Measurements from ENCODE around the gene DTNBP1.

DTNBP1 gene

GRCh38 chr6:15513801-15514711 is 148.8 kb downstream of the DTNBP1 start:
- no peak for DNase-seq (ENCODE audit: low read depth)

GRCh38 chr6:15513131-15513771 is 149.6 kb downstream of the DTNBP1 start:
- no peak for DNase-seq (ENCODE audit: low read depth)

GRCh38 chr6:15512721-15513120 is 150.1 kb downstream of the DTNBP1 start:
- no peak for DNase-seq (ENCODE audit: low read depth)

- DNase-seq (ENCODE audit: low read depth) = no peak
Observed at GRCh38 chr6:15512126-15512525, 150.7 kb downstream of the DTNBP1 start.

GRCh38 chr6:15511248-15512125 is 151.3 kb downstream of the DTNBP1 start:
- DNase-seq (ENCODE audit: low read depth) = no peak

GRCh38 chr6:15510536-15511247 is 152.1 kb downstream of the DTNBP1 start:
- no peak for DNase-seq (ENCODE audit: low read depth)

- DNase-seq (ENCODE audit: low read depth) = no peak
Observed at GRCh38 chr6:15510121-15510520, 152.7 kb downstream of the DTNBP1 start.

GRCh38 chr6:15509335-15509933 is 153.4 kb downstream of the DTNBP1 start:
- DNase-seq (ENCODE audit: low read depth) = no peak

GRCh38 chr6:15508931-15509330 is 153.9 kb downstream of the DTNBP1 start:
- DNase-seq (ENCODE audit: low read depth) = no peak

- no peak for DNase-seq (ENCODE audit: low read depth)
Observed at GRCh38 chr6:15508441-15508871, 154.4 kb downstream of the DTNBP1 start.

- no peak for DNase-seq (ENCODE audit: low read depth)
Observed at GRCh38 chr6:15507746-15508145, 155.1 kb downstream of the DTNBP1 start.

GRCh38 chr6:15507221-15507620 is 155.6 kb downstream of the DTNBP1 start:
- DNase-seq (ENCODE audit: low read depth) = no peak

GRCh38 chr6:15506066-15506465 is 156.8 kb downstream of the DTNBP1 start:
- no peak for DNase-seq (ENCODE audit: low read depth)

GRCh38 chr6:15505463-15505918 is 157.3 kb downstream of the DTNBP1 start:
- no peak for DNase-seq (ENCODE audit: low read depth)

GRCh38 chr6:15504581-15505350 is 158.1 kb downstream of the DTNBP1 start:
- no peak for DNase-seq (ENCODE audit: low read depth)

- no peak for DNase-seq (ENCODE audit: low read depth)
Observed at GRCh38 chr6:15504040-15504495, 158.8 kb downstream of the DTNBP1 start.

- DNase-seq (ENCODE audit: low read depth) = no peak
Observed at GRCh38 chr6:15503346-15503680, 159.5 kb downstream of the DTNBP1 start.

- no peak for DNase-seq (ENCODE audit: low read depth)
Observed at GRCh38 chr6:15502446-15503345, 160.1 kb downstream of the DTNBP1 start.

GRCh38 chr6:15501826-15502445 is 160.9 kb downstream of the DTNBP1 start:
- DNase-seq (ENCODE audit: low read depth) = no peak
